GM12878 (cell line): ENCODE measurements around the gene SLC16A6. TPM values are rescaled to one million over a fixed set of nuclear protein-coding genes. Genes with fewer than 3 reads are reported as not detected.

ENCODE experiments used
- ATF2 ChIP-seq: IDR thresholded peaks from 2 replicates; pipeline ENCODE4 v1.6.1; 2012; ENCODE audit warnings: low read length, inconsistent platforms
- BCL11A ChIP-seq: IDR thresholded peaks from 2 replicates; pipeline ENCODE4 v1.6.1; 2011; ENCODE audit warnings: low read depth, low read length
- CBFB ChIP-seq: IDR thresholded peaks from 2 replicates; pipeline ENCODE4 v1.6.1; 2016; ENCODE audit warnings: antibody characterized with exemption, low read depth
- CEBPZ ChIP-seq: fragments of 150-350 bp; IDR thresholded peaks from 2 replicates; pipeline ENCODE4 v1.6.1; 2016; ENCODE audit warnings: low read depth, low read length
- CHD1 ChIP-seq: IDR thresholded peaks from 2 replicates; pipeline ENCODE4 v1.6.1; 2012; ENCODE audit warnings: low read depth, low read length, improper control_type of control experiment
- CHD2 ChIP-seq: IDR thresholded peaks from 2 replicates; pipeline ENCODE4 v1.6.1; 2011; ENCODE audit warnings: low read depth, low read length, improper control_type of control experiment, borderline replicate concordance
- CTCF ChIP-seq, 3 experiments: IDR thresholded peaks in 2 of 3; conservative IDR thresholded peaks in 1 of 3; 2 replicates each; pipeline ENCODE4 v1.5.1; 2011; ENCODE audit warnings: low read depth in 3 of 3, low read length in 3 of 3, mild to moderate bottlenecking in 3 of 3, control low read depth in 2 of 3, moderate library complexity in 2 of 3, inconsistent platforms in 1 of 3, mixed read lengths in 1 of 3; ENCODE audit not compliant: control insufficient read depth in 2 of 3, insufficient read depth in 1 of 3; ENCODE audit errors: extremely low read depth in 1 of 3
- ETV6 ChIP-seq, 2 experiments: fragments of 450-650 bp in 1 of 2; IDR thresholded peaks in 1 of 2; conservative IDR thresholded peaks in 1 of 2; 2 replicates each; pipeline ENCODE4 v1.6.1; 2014; ENCODE audit warnings: antibody characterized with exemption in 1 of 2, borderline replicate concordance in 1 of 2, low read depth in 1 of 2, mild to moderate bottlenecking in 1 of 2, moderate library complexity in 1 of 2
- GATAD2B ChIP-seq: fragments of 450-650 bp; conservative IDR thresholded peaks from 2 replicates; pipeline ENCODE4 v1.6.1; 2017; ENCODE audit warnings: low read depth, mild to moderate bottlenecking, moderate library complexity
- IKZF2 ChIP-seq, 2 experiments: fragments of 450-650 bp; IDR thresholded peaks; 2 replicates each; pipeline ENCODE4 v1.6.1; 2017; ENCODE audit warnings: mild to moderate bottlenecking in 2 of 2, moderate library complexity in 2 of 2
- LARP7 ChIP-seq: fragments of 450-650 bp; IDR thresholded peaks from 2 replicates; pipeline ENCODE4 v1.6.1; 2017; ENCODE audit warnings: mild to moderate bottlenecking
- MXI1 ChIP-seq: fragments of 150-350 bp; IDR thresholded peaks from 2 replicates; pipeline ENCODE4 v1.6.1; 2011; ENCODE audit warnings: low read depth, mild to moderate bottlenecking, inconsistent platforms, low read length, improper control_type of control experiment
- NFIC ChIP-seq: IDR thresholded peaks from 2 replicates; pipeline ENCODE4 v1.6.1; 2012; ENCODE audit warnings: low read depth, mild to moderate bottlenecking, inconsistent platforms, low read length, moderate library complexity
- POLR2A ChIP-seq: IDR thresholded peaks from 2 replicates; pipeline ENCODE4 v1.6.1; 2011; ENCODE audit warnings: low read depth, mild to moderate bottlenecking, low read length
- POLR2AphosphoS5 ChIP-seq: IDR thresholded peaks from 2 replicates; pipeline ENCODE4 v1.6.1; 2011; ENCODE audit warnings: mild to moderate bottlenecking, low read length, inconsistent platforms
- POU2F2 ChIP-seq: IDR thresholded peaks from 3 replicates; pipeline ENCODE4 v1.6.1; 2011; ENCODE audit warnings: low read depth, mild to moderate bottlenecking, low read length, borderline replicate concordance
- SMAD1 ChIP-seq: fragments of 450-650 bp; IDR thresholded peaks from 2 replicates; pipeline ENCODE4 v1.6.1; 2018; ENCODE audit warnings: mild to moderate bottlenecking, low read depth; ENCODE audit not compliant: partially characterized antibody
- TCF12 ChIP-seq: IDR thresholded peaks from 2 replicates; pipeline ENCODE4 v1.6.1; 2011; ENCODE audit warnings: low read depth, mild to moderate bottlenecking, low read length
- polyA plus RNA-seq, 11 experiments: library from polyadenylated mRNA; depleted of rRNA in 4 of 11; unstranded in 6 of 11; stranded (reverse) in 5 of 11; fragments of >200 nt; fragmentation: Nextera tagmentation in 4 of 11; fragmentation: Illumina TruSeq in 1 of 11; extraction: Ambion mirVana in 4 of 11; extraction: Trizol in 1 of 11; gene quantifications; 1 replicate in 1 of 11; 2 replicates in 10 of 11; pipeline versions ENCODE4 v1.2.1 to v1.2.3, GENCODE V29; 2011 to 2016; ENCODE audit warnings: inconsistent platforms in 2 of 11, missing spikeins in 2 of 11, low read depth in 1 of 11
- total RNA-seq, 4 experiments: library from RNA; depleted of rRNA in 3 of 4; stranded (reverse); fragments of >200 nt in 3 of 4; fragmentation: Illumina TruSeq in 1 of 4; extraction: Trizol in 1 of 4; gene quantifications; 2 replicates each; pipeline versions ENCODE4 v1.2.1 to v1.2.3, GENCODE V29; 2013 to 2021
- TF ChIP-seq, protein P1 (sequence below): fragments of 450-650 bp; formaldehyde crosslinking; IDR thresholded peaks from 2 replicates; pipeline ENCODE4 v1.4.0; 2022; ENCODE audit warnings: mild to moderate bottlenecking, moderate library complexity

SLC16A6 gene
- total and polyA plus RNA-seq, 10 of the 15 experiments (the other 5 are each of a cell fraction or from before 2014, with no cell fraction given), result 2.4 to 8.8 (median 6.0) TPM

DNA sequence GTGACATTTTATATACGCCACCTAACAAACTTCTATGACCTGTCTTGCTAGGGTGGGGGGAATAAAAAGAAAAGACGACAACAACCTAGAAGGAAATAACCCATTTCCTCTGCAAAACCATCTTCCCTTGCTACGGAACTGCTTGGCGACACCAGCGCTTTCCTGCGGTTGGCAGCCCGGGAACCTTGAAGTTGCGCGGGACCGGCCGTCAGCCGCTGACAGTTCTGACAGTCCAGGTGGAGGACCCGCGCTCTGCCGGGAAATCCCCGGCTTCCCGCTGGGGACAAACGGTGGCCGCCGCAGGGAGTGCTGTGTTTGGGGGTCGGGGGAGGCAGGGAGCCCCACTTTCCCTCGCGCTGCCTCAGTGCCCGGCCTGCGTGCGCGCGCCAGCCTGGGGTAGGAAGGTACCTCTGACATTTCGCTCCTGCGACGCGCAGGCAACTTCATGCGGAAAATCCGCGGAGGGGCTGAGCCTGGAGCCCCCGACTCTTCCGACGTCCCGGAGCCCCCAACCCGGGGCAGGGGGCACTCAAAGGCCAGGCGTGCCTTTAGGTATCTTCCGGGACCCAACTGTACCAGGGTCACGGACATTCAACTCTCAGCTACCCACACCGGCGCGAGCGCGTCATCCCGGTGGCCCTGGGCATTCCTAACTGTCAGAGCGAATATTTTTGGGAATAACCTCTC is 516 bp downstream of the SLC16A6 start (continued):
- TF ChIP-seq CHD2 (no peak), LARP7 (no peak; the same call in 1 of the 2 replicates), TCF12 (peak; percentile 52; the same call in 1 of the 2 replicates), GATAD2B (no peak; the same call in 1 of the 2 replicates), IKZF2 (IDR thresholded peaks at IDR 0.05) (peak in 1 of 2 experiments; percentile 28; a peak in 1 of 4 replicates), MXI1 (no peak), SMAD1 (no peak), NFIC (no peak), POLR2A (peak; percentile 81), CHD1 (peak; percentile 66; the same call in 1 of the 2 replicates), BCL11A (no peak), ETV6 (conservative IDR thresholded peaks at IDR 0.05 in 1 of 2, IDR thresholded peaks at IDR 0.05 in 1 of 2; ENCODE audit: borderline replicate concordance in 1 of 2, low read depth in 1 of 2) (no peak), POLR2AphosphoS5 (peak; percentile 31; the same call in 1 of the 2 replicates), CTCF (IDR thresholded peaks at IDR 0.05 in 2 of 3, conservative IDR thresholded peaks at IDR 0.05 in 1 of 3; ENCODE audit: control insufficient read depth in 2 of 3, extremely low read depth in 1 of 3, insufficient read depth in 1 of 3, low read depth in 3 of 3, low read length in 3 of 3) (0 out of 6 replicates have a peak, but pooled peaks of 1 of the 3 experiments have one; percentile 4), CEBPZ (no peak), ATF2 (no peak), POU2F2 (no peak), CBFB (peak; percentile 3; the same call in 1 of the 2 replicates)
- TF ChIP-seq, protein P1, sequence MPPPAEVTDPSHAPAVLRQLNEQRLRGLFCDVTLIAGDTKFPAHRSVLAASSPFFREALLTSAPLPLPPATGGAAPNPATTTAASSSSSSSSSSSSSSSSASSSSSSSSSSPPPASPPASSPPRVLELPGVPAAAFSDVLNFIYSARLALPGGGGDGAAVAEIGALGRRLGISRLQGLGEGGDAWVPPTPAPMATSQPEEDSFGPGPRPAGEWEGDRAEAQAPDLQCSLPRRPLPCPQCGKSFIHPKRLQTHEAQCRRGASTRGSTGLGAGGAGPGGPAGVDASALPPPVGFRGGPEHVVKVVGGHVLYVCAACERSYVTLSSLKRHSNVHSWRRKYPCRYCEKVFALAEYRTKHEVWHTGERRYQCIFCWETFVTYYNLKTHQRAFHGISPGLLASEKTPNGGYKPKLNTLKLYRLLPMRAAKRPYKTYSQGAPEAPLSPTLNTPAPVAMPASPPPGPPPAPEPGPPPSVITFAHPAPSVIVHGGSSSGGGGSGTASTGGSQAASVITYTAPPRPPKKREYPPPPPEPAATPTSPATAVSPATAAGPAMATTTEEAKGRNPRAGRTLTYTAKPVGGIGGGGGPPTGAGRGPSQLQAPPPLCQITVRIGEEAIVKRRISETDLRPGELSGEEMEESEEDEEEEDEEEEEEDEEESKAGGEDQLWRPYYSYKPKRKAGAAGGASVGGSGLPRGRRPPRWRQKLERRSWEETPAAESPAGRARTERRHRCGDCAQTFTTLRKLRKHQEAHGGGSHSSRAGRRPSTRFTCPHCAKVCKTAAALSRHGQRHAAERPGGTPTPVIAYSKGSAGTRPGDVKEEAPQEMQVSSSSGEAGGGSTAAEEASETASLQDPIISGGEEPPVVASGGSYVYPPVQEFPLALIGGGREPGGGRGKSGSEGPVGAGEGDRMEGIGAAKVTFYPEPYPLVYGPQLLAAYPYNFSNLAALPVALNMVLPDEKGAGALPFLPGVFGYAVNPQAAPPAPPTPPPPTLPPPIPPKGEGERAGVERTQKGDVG (CRISPR knock-in tag), result no peak
